ENCODE data around the gene MYOM3.

- no peak for TF ChIP-seq KLF9 (CRISPR knock-in tag; IDR thresholded peaks at IDR 0.05; ENCODE audit: low read depth)
- no peak for TF ChIP-seq PBX3 (CRISPR knock-in tag; IDR thresholded peaks at IDR 0.05; ENCODE audit: borderline replicate concordance)
These were observed 54.8 kb downstream of the MYOM3 start for GRCh38 chr1:24057171-24057570.

All from HepG2 (cell line).